ENCODE results near the gene CDK8. TPM values are rescaled to one million over a fixed set of nuclear protein-coding genes. Genes with fewer than 3 reads are reported as not detected.
"Not testable (repeated sequence)": the region's sequence is repeated elsewhere in the genome, so short reads cannot be mapped to it uniquely, and the experiment has no call there.

The CDK8 gene
- total and polyA plus RNA-seq, 2 donors = 15.5 to 34.0 TPM

DNA sequence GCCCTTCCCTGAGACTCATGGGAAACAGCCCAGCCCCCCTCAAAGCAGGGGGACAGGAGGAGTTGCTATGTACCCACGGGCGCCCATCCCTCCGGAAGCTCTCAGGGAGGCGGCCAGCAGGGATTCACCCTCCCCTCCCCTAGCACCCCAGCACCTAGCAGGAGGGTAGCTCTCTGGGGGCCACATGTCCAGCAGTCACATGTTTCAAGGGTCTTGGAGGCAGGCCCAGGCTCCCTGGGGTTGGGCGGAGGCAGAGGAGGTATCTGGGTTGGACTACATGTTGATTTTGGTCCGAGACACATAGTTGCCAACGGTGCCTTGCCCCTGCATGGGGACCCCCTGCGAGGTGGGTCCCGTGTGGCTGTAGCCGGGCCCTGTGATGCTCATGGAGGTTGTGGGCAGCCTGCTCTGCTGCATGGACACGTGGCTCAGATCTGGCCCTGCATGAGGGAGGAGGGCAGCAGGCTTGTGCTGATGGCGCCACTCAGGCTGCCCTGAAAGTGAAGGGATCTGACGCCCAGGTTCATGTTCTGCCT is 24.8 kb upstream of the CDK8 start:
- Histone ChIP-seq H3K27ac (ENCODE audit: low read depth) (no peak overlapping the region), H3K4me1 (ENCODE audit: insufficient read depth) (no peaks in the 10 kb centered on the region), H3K4me3 (ENCODE audit: low read depth, low read length) (no peak overlapping the region), H3K36me3 (ENCODE audit: insufficient read depth) (no peaks in the 10 kb centered on the region)
- WGBS = 89% methylated on average over 13 of the region's 13 CpGs
- no peak for DNase-seq (ENCODE audit: extremely low spot score)

GRCh38 chr13:26230703-26231102 is 23.2 kb upstream of the CDK8 start:
- WGBS = 44% methylated on average over 6 of the region's 6 CpGs
- no peak for DNase-seq (ENCODE audit: extremely low spot score)

GRCh38 chr13:26236296-26236695 is 17.6 kb upstream of the CDK8 start:
- WGBS = 42% methylated on average over 1 of the region's 1 CpG
- H3K27ac ChIP-seq (ENCODE audit: low read depth) = no peak overlapping the region

More at GRCh38 chr13:26230703-26231102, 23.2 kb upstream of the CDK8 start:
- no peaks in the 10 kb centered on the region for H3K4me1 ChIP-seq (ENCODE audit: insufficient read depth)
- H3K4me3 ChIP-seq (ENCODE audit: low read depth, low read length) = no peak overlapping the region
- H3K27ac ChIP-seq (ENCODE audit: low read depth) = no peak overlapping the region
- H3K36me3 ChIP-seq (ENCODE audit: insufficient read depth) = no peaks in the 10 kb centered on the region

DNA sequence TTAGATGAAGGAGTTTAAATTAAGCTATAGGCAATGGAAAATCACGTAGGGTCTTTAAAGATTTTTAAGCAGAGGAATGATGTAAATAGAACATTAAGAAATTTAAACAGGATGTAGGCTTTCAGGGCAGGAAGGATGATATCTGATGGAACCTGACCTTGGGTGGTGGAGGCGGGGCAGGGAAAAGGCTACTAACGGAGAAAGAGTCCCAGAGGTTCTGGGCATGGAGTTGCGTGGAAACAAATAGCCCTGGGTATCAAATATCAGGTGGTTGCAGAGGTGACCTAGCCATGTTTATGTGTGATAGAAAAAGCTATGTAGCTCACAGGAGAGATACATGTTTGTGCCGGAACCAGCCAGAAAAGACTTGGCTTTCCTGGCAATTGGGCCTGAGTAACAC is 7.8 kb upstream of the CDK8 start:
- no peak overlapping the region for H3K4me3 ChIP-seq (ENCODE audit: low read depth, low read length)
- H3K36me3 ChIP-seq (ENCODE audit: insufficient read depth) = no peaks in the 10 kb centered on the region
- WGBS = 53% methylated on average over 5 of the region's 5 CpGs
- DNase-seq (ENCODE audit: extremely low spot score) = no peak
- no peak overlapping the region for H3K27ac ChIP-seq (ENCODE audit: low read depth)
- H3K4me1 ChIP-seq (ENCODE audit: insufficient read depth) = no peaks in the 10 kb centered on the region

More at GRCh38 chr13:26236296-26236695, 17.6 kb upstream of the CDK8 start:
- Histone ChIP-seq H3K4me3 (ENCODE audit: low read depth, low read length) (no peak overlapping the region), H3K4me1 (ENCODE audit: insufficient read depth) (no peaks in the 10 kb centered on the region), H3K36me3 (ENCODE audit: insufficient read depth) (no peaks in the 10 kb centered on the region)
- DNase-seq (ENCODE audit: extremely low spot score) = no peak

GRCh38 chr13:26247011-26247410 is 6.9 kb upstream of the CDK8 start:
- WGBS = 57% methylated on average over 2 of the region's 2 CpGs
- no peak for DNase-seq (ENCODE audit: extremely low spot score)
- Histone ChIP-seq H3K4me3 (ENCODE audit: low read depth, low read length) (no peak overlapping the region), H3K36me3 (ENCODE audit: insufficient read depth) (no peaks in the 10 kb centered on the region), H3K4me1 (ENCODE audit: insufficient read depth) (no peaks in the 10 kb centered on the region), H3K27ac (ENCODE audit: low read depth) (no peak overlapping the region)

- H3K36me3 ChIP-seq (ENCODE audit: insufficient read depth) = no peaks in the 10 kb centered on the region
- H3K4me1 ChIP-seq (ENCODE audit: insufficient read depth) = no peaks in the 10 kb centered on the region
- H3K4me3 ChIP-seq (ENCODE audit: low read depth, low read length) = no peak overlapping the region
- no peak overlapping the region for H3K27ac ChIP-seq (ENCODE audit: low read depth)
- no peak for DNase-seq (ENCODE audit: extremely low spot score)
- 31% methylated on average over 3 of the region's 3 CpGs for WGBS
Observed at GRCh38 chr13:26247608-26248007, 6.3 kb upstream of the CDK8 start.

GRCh38 chr13:26249551-26249950 is 4.4 kb upstream of the CDK8 start:
- DNase-seq (ENCODE audit: extremely low spot score) = no peak
- Histone ChIP-seq H3K36me3 (ENCODE audit: insufficient read depth) (no peaks in the 10 kb centered on the region), H3K4me1 (ENCODE audit: insufficient read depth) (no peaks in the 10 kb centered on the region), H3K4me3 (ENCODE audit: low read depth, low read length) (no peak overlapping the region), H3K27ac (ENCODE audit: low read depth) (no peak overlapping the region)

GRCh38 chr13:26252006-26252405 is 1.9 kb upstream of the CDK8 start:
- not testable (repeated sequence) for DNase-seq (ENCODE audit: extremely low spot score); H3K27ac ChIP-seq (ENCODE audit: low read depth); H3K4me1 ChIP-seq (ENCODE audit: insufficient read depth); H3K36me3 ChIP-seq (ENCODE audit: insufficient read depth); H3K4me3 ChIP-seq (ENCODE audit: low read depth, low read length)
- WGBS = 68% methylated on average over 4 of the region's 4 CpGs

DNA sequence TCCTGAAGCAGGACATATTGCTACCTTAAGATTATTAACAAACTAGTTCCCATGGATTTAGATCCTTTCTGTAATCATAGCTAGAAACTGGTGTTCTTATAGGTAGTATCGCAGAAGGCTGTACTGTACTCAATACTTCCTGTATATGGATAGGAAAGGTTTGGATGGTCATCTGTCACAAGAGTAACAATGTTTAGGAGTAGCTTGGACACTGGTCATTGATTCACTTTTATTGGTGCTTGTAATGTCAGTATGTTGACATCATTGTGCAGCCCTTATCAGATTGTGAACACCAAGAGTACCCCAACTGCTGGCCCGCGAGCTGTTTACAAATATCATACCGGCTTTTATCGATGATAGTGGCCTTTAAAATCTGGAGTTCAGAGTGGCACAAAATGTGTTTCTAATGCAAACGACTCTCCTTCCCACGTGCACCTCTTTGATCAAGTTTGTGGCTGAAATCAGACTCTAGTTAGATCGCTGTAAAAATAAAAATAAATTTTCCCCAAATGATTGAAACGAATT is 605 bp upstream of the CDK8 start:
- Histone ChIP-seq H3K4me1 (ENCODE audit: insufficient read depth) (no peaks in the 10 kb centered on the region), H3K27ac (ENCODE audit: low read depth) (no peak overlapping the region), H3K36me3 (ENCODE audit: insufficient read depth) (no peaks in the 10 kb centered on the region), H3K4me3 (ENCODE audit: low read depth, low read length) (peak overlapping the region; percentile 96)
- 37% methylated on average over 9 of the region's 9 CpGs for WGBS
- DNase-seq (ENCODE audit: extremely low spot score) = no peak

DNA sequence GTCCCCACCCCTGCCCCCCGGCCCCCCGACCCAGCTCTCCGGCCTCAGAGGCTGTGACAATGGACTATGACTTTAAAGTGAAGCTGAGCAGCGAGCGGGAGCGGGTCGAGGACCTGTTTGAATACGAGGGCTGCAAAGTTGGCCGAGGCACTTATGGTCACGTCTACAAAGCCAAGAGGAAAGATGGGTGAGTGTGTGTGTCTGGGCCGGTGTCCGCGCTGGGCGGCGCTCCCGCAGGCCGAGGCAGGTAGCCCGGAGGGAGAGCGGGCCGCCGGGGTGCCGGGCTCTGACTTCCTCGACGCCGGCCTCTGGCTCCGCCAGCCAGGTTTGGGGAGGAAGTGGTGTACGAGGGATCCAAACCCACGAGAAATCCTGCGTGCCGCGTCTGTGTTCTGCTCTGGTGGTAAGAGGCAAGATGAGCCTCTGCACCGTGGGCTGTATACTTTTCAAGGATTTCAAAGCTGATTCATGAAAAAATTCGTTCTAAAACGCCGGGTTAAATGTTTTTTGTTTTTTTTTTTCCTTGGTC is 718 bp downstream of the CDK8 start:
- Histone ChIP-seq H3K36me3 (ENCODE audit: insufficient read depth) (no peaks in the 10 kb centered on the region), H3K4me1 (ENCODE audit: insufficient read depth) (no peaks in the 10 kb centered on the region), H3K4me3 (ENCODE audit: low read depth, low read length) (peak overlapping the region; percentile 96), H3K27ac (ENCODE audit: low read depth) (peak overlapping the region; percentile 97)
- DNase-seq (ENCODE audit: extremely low spot score) = no peak
- WGBS = under 1% methylated on average over 35 of the region's 35 CpGs

DNA sequence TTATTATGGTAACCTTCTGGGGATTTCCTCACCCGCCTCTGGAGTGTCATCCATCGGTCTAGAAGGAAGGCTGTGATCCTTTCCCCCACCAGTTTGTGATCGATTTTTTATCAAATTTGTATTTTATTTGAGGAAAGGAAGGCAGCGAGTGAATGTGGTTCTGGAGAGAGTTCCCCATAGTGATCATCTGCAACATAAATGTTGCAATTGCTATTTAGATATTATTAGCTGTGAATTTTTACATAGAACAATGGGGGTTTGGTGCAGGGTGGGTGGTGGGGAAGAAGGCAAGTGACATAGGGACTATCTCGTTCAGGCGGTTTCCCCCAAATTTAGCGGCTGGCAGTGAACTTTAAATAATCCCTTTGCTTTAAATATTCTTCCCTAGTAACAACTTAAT is 1.2 kb downstream of the CDK8 start:
- 1% methylated on average over 7 of the region's 7 CpGs for WGBS
- no peak for DNase-seq (ENCODE audit: extremely low spot score)
- Histone ChIP-seq H3K4me3 (ENCODE audit: low read depth, low read length) (peak overlapping the region; percentile 96), H3K4me1 (ENCODE audit: insufficient read depth) (no peaks in the 10 kb centered on the region), H3K36me3 (ENCODE audit: insufficient read depth) (no peaks in the 10 kb centered on the region), H3K27ac (ENCODE audit: low read depth) (no peak overlapping the region)

- Histone ChIP-seq H3K27ac (ENCODE audit: low read depth) (no peak overlapping the region), H3K36me3 (ENCODE audit: insufficient read depth) (no peaks in the 10 kb centered on the region), H3K4me1 (ENCODE audit: insufficient read depth) (no peaks in the 10 kb centered on the region), H3K4me3 (ENCODE audit: low read depth, low read length) (no peak overlapping the region)
- no peak for DNase-seq (ENCODE audit: extremely low spot score)
- 39% methylated on average over 10 of the region's 10 CpGs for WGBS
Observed at GRCh38 chr13:26255691-26256277, 1.9 kb downstream of the CDK8 start.

DNA sequence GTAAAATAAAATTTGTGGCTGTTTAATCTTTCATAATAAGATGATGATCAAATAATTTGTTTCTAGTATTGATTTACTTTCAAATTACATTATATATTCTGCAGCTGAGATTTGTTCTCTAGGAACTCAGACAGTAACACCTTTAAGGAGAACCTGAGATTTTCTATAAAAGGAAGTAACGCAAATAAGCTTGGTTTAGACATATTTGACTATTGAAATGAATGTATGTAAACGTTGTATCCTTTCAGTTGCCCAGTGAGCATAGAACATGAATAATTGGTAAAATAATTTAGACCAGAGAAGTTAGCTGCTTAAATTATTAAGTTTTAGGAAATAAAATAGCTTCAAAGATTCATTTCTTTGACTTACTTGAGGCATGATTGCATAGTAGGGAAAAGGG is 3.1 kb downstream of the CDK8 start:
- WGBS = 53% methylated on average over 2 of the region's 2 CpGs
- no peak for DNase-seq (ENCODE audit: extremely low spot score)
- no peak overlapping the region for H3K27ac ChIP-seq (ENCODE audit: low read depth)
- H3K4me1 ChIP-seq (ENCODE audit: insufficient read depth) = no peaks in the 10 kb centered on the region
- H3K4me3 ChIP-seq (ENCODE audit: low read depth, low read length) = no peak overlapping the region
- no peaks in the 10 kb centered on the region for H3K36me3 ChIP-seq (ENCODE audit: insufficient read depth)

GRCh38 chr13:26259634-26260033 is 5.7 kb downstream of the CDK8 start:
- WGBS = 84% methylated on average over 3 of the region's 3 CpGs
- no peak for DNase-seq (ENCODE audit: extremely low spot score)
- Histone ChIP-seq H3K4me3 (ENCODE audit: low read depth, low read length) (no peak overlapping the region), H3K4me1 (ENCODE audit: insufficient read depth) (no peaks in the 10 kb centered on the region), H3K27ac (ENCODE audit: low read depth) (no peak overlapping the region), H3K36me3 (ENCODE audit: insufficient read depth) (no peaks in the 10 kb centered on the region)

Data from urinary bladder (tissue), 4 donors.